AG04450 (cell line): ENCODE data around the gene PDLIM5. TPM values are rescaled to one million over a fixed set of nuclear protein-coding genes. Genes with fewer than 3 reads are reported as not detected.

Source experiments
- CTCF ChIA-PET: fragments of 300-600, 350-600 bp; formaldehyde crosslinking; extraction: SDS; loops from one replicate; lab custom pipeline; 2022; ENCODE audit warnings: antibody characterized with exemption, inconsistent platforms; lab: Charles Lee
- POLR2A ChIA-PET: fragments of 350-600 bp; formaldehyde crosslinking; extraction: SDS; loops from one replicate; lab custom pipeline; 2021; ENCODE audit warnings: antibody characterized with exemption, inconsistent platforms; lab: Yijun Ruan, JAX
- DNase-seq: peaks from one replicate; pipeline ENCODE4 v3.0.0-alpha.2; 2011; ENCODE audit warnings: low read depth, low spot score
- H3K27ac ChIP-seq: one replicate; pipeline ENCODE4 v1.5.1; 2012; ENCODE audit warnings: low read depth, low read length, control low read depth
- H3K27me3 ChIP-seq: one replicate; pipeline ENCODE4 v1.6.0; 2012; ENCODE audit warnings: low read length; ENCODE audit not compliant: control insufficient read depth, insufficient read depth
- H3K4me3 ChIP-seq: 2 replicates; pipeline ENCODE4 v1.5.1; 2011; ENCODE audit warnings: mild to moderate bottlenecking, low read depth, low read length, control low read depth
- H3K9me3 ChIP-seq: 2 replicates; pipeline ENCODE4 v1.5.1; 2012; ENCODE audit warnings: low read length; ENCODE audit not compliant: control insufficient read depth, insufficient read depth
- CTCF ChIP-seq: IDR thresholded peaks from 2 replicates; pipeline ENCODE4 v1.5.1; 2011; ENCODE audit warnings: low read depth, low read length, control low read depth, inconsistent platforms
- polyA plus RNA-seq: library from polyadenylated mRNA; depleted of rRNA; stranded (reverse); fragments of >200 nt; gene quantifications from 2 replicates; pipeline ENCODE4 v1.2.3, GENCODE V29; 2011

PDLIM5 gene
- polyA plus RNA-seq, 1 experiment, result 81.5 TPM

- no peak for TF ChIP-seq CTCF
- Histone ChIP-seq H3K4me3 (no peak overlapping the region), H3K27me3 (no peaks in the 10 kb centered on the region), H3K27ac (no peak overlapping the region), H3K9me3 (no peaks in the 10 kb centered on the region)
- ChIA-PET CTCF (no interaction called here), POLR2A (no interaction called here)
- DNase-seq, result no peak
These were observed 86.3 kb downstream of the PDLIM5 start for GRCh38 chr4:94537921-94538628.

GRCh38 chr4:94540476-94540875, 88.7 kb downstream of the PDLIM5 start:
- ChIA-PET CTCF (no interaction called here), POLR2A (no interaction called here)
- no peak for DNase-seq
- H3K4me3 ChIP-seq, result no peak overlapping the region
- H3K27ac ChIP-seq, result no peak overlapping the region
- H3K27me3 ChIP-seq, result no peaks in the 10 kb centered on the region
- no peak for TF ChIP-seq CTCF
- H3K9me3 ChIP-seq, result no peaks in the 10 kb centered on the region

GRCh38 chr4:94544811-94545210, 93.1 kb downstream of the PDLIM5 start:
- no peak for DNase-seq
- ChIA-PET CTCF (no interaction called here), POLR2A (no interaction called here)
- no peak for TF ChIP-seq CTCF
- H3K27ac ChIP-seq, result no peak overlapping the region
- H3K4me3 ChIP-seq, result no peak overlapping the region
- no peaks in the 10 kb centered on the region for H3K9me3 ChIP-seq
- no peaks in the 10 kb centered on the region for H3K27me3 ChIP-seq

- POLR2A ChIA-PET, result no interaction called here
- H3K4me3 ChIP-seq, result no peak overlapping the region
- no peak overlapping the region for H3K27ac ChIP-seq
- TF ChIP-seq CTCF, result no peak
- CTCF ChIA-PET, result no interaction called here
- no peaks in the 10 kb centered on the region for H3K27me3 ChIP-seq
- H3K9me3 ChIP-seq, result no peaks in the 10 kb centered on the region
- no peak for DNase-seq
These were observed 93.6 kb downstream of the PDLIM5 start for GRCh38 chr4:94545296-94545695.

GRCh38 chr4:94546949-94547348, 95.2 kb downstream of the PDLIM5 start:
- ChIA-PET CTCF (no interaction called here), POLR2A (no interaction called here)
- no peak for TF ChIP-seq CTCF
- no peak for DNase-seq
- Histone ChIP-seq H3K9me3 (no peaks in the 10 kb centered on the region), H3K4me3 (no peak overlapping the region), H3K27me3 (no peaks in the 10 kb centered on the region), H3K27ac (no peak overlapping the region)
